Activated CD8-positive, alpha-beta memory T cell treated with anti-CD3 and anti-CD28 coated beads for 1 hour (primary cell): ENCODE measurements around the gene GZMH.
"Not testable (repeated sequence)": the region's sequence is repeated elsewhere in the genome, so short reads cannot be mapped to it uniquely, and the experiment has no call there.

ENCODE experiments used
- DNase-seq, 2 donors: peaks; one replicate each; pipeline ENCODE4 v3.0.0-alpha.2; 2020; ENCODE audit warnings: low read depth in 1 of 2; ENCODE audit errors: extremely low read depth in 1 of 2

Gene GZMH

DNA sequence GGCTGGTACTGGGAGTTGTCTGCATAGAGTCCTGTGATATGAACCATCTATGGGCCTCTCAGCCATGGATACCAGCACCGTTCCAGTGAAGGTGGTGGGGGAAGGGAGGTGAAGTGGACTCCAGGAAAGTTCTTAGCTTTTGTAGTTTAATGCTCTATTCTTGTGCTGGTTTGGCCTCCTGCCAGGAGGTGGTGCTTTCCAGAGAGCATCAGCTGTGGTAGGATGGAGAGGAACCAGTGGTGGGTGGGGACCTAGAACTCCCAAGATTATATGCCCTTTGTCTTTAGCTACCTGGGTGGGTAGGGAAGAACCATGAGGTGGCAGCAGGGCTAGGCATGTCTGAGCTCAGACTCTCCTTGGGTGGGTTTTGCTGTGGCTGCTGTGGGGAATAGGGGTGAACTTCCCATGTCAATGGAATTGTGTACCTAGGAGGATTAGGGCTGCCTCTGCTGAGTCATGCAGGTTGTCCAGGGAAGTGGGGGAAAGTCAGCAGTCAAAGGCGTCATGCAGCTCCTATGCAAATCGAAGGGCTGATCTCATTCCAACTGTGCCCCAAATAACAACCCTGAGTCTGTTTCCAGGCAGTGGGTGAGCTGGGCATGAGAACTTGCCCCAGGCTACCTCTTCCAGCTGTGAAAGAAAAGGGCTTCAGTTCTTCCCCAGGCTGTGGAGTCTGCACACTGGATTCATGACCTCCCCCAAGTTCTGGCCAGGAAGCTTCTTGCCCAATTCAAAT lies 14.2 kb downstream of the GZMH start:
- DNase-seq: no peak

- DNase-seq: not testable (repeated sequence)
Measured at GRCh38 chr14:24591004-24591403, 18.5 kb downstream of the GZMH start.

GRCh38 chr14:24584402-24584801 lies 25.1 kb downstream of the GZMH start:
- not testable (repeated sequence) for DNase-seq

GRCh38 chr14:24578558-24578957 lies 30.9 kb downstream of the GZMH start:
- no peak for DNase-seq

DNA sequence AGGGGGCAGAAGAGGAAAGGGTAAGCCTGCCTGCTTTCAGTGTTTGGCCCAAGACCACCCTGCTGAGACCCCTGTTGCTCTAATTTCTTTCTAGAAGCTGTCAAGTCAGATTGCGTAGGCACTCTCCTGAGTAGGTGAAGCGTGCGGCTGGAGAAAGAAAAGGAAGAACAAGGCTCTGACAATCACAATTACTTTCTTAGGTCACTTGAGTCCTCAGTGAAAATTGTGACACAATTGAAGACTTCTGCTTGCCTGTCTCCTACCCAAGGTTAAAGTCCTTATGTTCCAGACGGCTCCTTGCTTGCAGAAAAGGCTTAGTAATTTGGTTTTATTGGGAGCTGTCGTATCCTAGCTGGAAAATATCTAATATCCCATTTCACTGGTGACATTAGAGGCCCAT lies 32.7 kb downstream of the GZMH start:
- DNase-seq: no peak

DNA sequence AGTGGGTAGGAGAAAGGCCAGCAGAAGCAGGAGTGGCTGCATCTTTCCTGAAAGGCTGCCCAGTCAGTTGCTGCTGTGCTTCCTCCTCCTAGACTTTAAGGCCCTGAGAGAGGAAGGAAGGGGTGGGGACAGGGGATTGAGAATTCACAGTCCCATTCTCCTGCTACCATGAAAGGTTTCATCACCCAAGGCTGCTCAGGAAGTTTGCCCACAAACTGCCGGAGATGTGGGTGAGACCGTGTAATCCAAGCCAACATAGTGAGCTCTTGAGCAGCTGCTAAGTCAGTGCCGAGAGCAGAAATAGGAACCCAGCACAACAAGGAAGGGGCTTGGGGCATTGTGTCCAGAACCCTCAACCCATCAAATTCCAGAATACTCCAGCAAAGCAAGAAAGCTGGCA lies 33.3 kb downstream of the GZMH start, which contains the start of gene CTSG:
Gene CTSG, minus strand, starts transcription at position 69 of the 400 bp plus-strand sequence. Its CDS starts 27 bp downstream, at position 42.
- no peak for DNase-seq

DNA sequence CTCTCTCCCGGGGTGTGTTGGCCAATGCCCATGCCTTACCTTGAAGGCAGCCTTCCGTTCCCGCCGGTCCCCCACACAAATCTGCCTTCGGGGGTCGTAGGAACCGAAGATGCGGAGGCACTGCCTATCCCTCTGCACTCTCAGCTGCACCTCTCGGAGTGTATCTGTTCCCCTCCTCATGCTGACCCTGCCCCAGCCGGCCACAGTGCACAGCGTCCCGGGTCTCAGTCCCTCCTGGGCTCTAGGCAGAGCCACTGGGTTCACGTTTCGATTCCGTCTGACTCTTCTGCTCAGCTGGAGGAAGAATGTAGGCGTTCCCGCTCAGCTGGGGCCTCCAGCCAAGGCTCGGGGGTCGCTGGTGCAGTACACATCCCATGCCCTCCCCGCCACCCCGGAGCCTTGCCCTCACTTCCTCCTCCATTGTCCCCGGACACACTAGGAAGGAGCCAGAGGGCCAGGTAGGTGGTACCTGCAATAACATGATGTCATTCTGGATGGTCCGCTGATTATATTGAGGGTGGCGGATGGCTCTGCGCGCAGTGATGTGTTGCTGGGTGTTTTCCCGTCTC lies 35.2 kb downstream of the GZMH start:
- DNase-seq: no peak

DNA sequence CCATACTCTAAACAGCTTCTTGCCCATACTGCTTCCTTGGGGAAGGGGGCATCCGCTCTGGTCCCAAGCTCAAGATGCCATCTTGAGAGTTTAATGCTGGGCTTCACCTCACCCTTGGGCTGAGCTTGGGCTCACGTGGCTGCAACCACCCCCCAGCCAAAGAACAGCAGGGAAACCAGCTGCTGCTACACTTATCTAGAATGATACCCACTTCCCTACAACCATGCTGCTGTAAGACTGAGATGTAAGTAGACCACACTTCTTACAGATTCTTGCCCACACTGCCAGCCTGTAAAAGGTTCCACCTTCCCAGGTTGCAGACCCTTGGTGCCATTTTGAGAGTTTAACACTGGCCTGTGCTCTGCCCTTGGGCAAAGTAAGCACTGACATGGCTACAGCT lies 43.2 kb downstream of the GZMH start:
- no peak for DNase-seq

GRCh38 chr14:24565766-24566165 lies 43.7 kb downstream of the GZMH start:
- no peak for DNase-seq

DNA sequence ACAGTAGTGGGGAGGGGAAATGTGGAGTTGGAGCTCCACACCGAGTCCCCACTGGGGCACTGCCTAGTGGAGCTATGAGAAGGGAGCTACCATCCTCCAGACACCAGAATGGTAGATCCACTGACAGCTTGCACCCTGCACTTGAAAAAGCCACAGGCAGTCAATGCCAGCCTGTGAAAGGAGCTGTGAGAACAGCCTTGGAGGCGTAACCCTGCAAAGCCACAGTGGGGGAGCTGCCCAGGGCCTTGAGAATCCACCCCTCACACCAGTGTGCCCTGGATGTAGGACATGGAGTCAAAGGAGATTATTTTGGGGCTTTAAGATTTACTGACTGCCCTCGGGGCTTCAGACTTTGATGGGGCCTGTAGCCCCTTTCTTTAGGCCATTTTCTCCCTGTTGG lies 46.0 kb downstream of the GZMH start:
- no peak for DNase-seq

- DNase-seq: no peak
Measured at GRCh38 chr14:24556756-24557155, 52.7 kb downstream of the GZMH start.
